GM18517 (cell line): ENCODE measurements around the gene RHOU.

Experiments used
- ATAC-seq: cut with Tn5 transposase; IDR thresholded peaks from one replicate; pipeline ENCODE4 v1.9.1; 2021; ENCODE audit warnings: mild to moderate bottlenecking, moderate library complexity; ENCODE audit not compliant: unreplicated experiment

The RHOU gene

GRCh38 chr1:228736844-228737445 is 1.7 kb downstream of the RHOU start:
- no peak for ATAC-seq

DNA sequence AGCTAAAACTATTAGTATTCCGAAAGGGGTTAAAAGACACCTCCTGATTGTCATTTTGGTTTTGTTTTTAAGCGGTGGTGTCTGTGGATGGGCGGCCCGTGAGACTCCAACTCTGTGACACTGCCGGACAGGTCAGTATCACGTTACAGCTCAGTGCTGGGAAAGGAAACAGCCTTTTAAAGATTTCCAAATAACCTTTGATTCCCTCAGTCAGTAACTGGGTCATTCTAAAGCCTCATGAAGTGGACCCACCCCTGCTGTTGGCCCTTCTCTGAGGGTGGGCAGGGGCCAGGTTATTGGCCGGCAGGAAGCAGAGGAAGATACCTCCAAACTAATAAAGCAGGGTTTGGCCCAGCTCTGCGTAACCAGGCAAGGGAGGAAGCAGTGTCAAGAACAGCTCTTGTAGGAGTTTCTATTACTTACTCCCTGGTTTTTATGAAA is 2.3 kb downstream of the RHOU start:
- ATAC-seq = no peak

GRCh38 chr1:228739826-228740225 is 4.5 kb downstream of the RHOU start:
- no peak for ATAC-seq

DNA sequence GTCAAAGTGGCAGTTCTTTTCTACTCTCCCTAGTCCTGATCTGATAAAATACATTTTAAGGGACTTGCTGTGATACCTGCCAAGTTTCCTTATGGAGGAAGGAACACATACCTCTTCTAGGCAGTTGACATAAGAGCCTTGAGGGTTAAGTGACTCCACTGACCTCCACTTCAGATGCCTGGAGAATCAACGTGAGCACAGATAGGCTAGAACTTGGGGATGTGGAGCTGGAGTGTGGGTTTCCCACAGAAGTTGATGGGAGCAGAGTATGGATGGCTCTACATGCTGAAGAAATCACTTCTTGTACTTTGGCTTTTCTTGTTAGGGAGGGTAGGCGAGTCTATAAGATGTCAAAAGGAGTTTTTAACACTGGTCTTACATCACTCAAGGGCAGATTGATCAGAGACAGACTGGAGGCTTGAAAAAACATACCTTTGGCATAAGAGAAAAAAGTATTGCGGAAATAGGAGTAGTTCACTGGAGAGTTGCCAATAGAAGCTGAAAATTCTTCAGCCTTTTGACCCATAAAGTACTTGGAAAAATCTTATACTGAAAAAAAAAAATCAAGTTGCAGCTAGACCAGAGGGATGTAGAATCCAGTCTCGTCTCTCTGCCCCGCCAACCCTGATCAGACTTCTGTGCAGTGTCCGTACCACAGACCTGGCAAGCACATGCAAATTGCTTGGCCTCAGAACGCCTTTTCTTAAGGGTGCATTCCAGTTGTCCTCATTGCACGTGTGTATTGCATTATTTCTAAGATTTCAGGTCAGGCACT is 5.5 kb downstream of the RHOU start:
- no peak for ATAC-seq

DNA sequence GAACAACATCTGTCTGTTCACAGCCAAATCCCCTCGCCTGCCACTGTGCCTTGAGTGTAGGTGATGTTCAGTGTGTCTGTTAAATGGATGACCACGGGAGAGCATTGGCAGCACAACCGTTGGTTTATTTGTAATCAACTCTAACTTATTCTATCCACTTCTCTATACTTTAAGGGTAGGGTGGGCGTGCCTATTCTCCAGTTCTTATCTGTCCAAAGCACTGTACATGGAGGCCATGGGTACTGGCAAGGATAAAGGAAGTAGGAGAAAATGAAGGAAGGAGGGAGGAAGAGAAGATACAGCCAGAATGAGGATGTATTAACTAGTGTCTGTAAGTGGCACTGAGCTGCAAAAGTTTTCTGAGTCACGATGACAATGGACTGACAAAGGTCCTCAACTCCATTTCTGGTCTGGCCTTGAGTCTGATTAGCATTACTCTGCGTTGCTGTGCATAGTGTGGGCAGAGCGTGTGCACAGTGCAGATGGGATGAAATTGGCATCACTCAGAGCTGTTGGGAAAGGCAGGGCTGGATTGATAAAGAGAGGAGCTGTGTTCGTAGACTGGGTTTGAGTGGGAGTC is 7.1 kb downstream of the RHOU start:
- no peak for ATAC-seq

DNA sequence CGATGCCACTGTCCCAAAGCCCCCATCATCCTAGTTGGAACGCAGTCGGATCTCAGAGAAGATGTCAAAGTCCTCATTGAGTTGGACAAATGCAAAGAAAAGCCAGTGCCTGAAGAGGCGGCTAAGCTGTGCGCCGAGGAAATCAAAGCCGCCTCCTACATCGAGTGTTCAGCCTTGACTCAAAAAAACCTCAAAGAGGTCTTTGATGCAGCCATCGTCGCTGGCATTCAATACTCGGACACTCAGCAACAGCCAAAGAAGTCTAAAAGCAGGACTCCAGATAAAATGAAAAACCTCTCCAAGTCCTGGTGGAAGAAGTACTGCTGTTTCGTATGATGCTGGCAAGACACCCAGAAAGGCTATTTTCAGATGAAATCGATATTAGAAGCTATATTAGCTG is 8.1 kb downstream of the RHOU start:
- no peak for ATAC-seq

- ATAC-seq = no peak
These were observed 9.1 kb downstream of the RHOU start for GRCh38 chr1:228744356-228744755.

GRCh38 chr1:228744918-228745317 is 9.6 kb downstream of the RHOU start:
- no peak for ATAC-seq

DNA sequence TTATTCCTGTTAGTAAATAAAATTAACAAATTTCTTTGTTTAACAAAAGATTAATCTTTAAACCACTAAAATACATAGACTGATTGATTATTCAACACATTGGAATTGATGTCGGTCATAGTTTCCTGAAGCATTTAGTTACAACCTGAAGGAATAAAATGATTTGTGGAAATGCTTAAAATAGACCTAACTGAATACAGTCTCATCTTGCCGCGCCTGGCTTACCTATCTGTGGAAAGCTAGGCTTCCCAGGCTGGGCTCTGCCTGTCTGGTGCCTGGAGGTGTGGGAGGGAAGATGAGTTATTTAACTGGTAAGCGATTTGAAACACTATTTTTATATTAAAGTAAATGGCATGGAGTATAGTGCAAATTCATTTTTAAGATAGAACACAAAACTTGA is 10.2 kb downstream of the RHOU start:
- ATAC-seq = no peak

- ATAC-seq = no peak
These were observed 12.1 kb downstream of the RHOU start for GRCh38 chr1:228747301-228747935.

DNA sequence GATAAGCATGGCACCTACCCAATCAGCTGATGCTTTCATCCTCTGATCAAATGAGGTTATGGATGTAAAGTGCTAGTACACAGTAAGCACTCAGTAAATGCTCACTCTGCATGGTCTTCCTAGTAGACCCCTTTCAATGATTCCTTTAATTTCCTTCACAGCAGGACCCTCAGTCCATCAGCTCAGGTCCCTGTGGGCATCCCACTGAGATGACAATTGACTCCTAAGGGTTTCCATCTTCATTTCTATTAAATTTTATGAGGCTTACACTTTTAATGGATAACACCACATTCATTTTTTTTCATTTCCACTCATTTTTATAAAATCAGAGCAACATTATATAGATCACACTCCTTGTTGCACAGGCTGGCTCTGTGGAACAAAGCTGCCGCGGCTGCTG is 12.8 kb downstream of the RHOU start:
- no peak for ATAC-seq

DNA sequence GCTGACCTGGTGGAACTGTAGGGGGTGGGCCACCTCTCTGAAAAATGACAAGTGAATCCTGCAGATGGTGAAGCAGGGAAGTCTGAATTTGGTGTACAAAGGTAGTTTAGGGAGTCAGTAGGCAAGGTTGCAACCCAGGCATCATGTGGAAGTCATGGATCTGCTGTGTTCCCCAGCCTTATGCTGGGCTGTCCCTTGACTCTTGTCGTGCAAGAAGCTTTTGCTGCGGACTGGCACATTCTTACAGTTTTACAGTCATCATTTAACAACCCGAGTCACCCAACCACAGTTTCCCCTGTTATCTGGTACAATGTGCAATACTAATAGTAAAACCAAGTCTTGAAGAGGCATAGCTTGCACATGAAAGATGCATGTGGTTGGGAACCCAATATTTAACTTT is 13.2 kb downstream of the RHOU start:
- ATAC-seq = no peak

DNA sequence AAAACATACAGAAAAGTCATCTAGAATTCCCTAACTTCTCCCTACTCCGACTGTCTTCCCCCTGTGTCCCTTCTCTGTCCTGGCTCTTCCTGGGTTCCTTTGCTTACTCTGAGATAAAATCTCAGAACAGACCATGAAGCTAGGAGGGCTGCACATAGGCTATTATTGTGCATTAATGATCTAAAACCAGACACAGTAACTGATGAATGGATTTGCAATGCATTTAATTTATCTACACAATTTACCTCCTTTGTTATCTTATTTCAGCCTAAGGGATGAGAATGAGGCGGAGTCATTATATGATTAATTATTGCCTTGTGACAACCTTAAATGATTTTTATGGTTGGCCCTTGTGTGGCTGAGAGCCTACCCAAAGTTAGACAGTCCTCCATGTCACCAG is 14.5 kb downstream of the RHOU start:
- ATAC-seq = no peak

DNA sequence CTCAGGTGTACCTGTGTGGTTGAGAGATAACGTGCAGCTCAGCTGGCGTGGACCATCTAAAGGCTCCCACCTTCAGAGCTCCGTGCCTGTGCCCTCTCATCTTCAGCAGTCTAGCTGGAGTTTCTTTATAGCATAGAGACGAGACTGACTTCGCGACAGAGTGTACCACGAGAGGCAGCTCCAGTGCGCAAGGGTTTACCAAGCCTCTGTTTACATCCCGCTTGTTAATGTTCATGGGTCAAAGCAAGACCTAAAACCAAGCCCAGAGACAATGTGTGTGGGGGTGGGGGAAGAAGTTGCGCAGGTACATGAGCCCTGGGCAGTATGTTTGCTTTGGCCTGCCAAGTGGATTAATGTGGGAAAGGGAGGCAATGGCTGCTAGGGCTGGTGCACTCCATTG is 15.6 kb downstream of the RHOU start:
- no peak for ATAC-seq

- ATAC-seq = no peak
These were observed 16.2 kb downstream of the RHOU start for GRCh38 chr1:228751360-228752098.

GRCh38 chr1:228752258-228752657 is 17.0 kb downstream of the RHOU start:
- no peak for ATAC-seq

DNA sequence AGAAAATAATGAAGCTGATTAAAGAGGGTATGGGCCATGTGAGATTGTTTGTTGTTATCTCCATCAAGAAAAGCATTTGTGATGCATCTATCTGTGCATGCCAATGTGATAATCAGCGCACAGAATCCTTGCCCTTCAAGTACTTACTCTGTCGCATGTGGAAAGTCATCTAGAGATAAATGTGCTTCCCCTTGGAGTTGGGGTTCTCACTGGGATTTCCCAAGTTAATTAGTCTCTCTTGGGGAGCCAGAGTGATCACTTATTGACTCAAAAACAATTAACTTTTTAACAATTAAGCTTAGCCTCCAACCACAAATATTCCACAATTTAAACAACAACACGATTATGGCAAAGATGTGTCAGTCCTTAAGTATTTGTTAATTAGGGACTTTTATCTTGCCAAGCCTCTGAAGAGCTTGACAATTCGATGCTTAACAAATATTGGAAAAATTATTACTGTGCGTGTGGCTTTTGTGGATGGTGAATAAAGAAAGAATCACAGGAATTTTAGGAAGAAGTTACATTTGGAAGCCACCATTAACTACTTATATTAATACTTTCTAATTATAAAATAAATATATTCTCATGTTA is 17.5 kb downstream of the RHOU start:
- no peak for ATAC-seq

GRCh38 chr1:228753287-228753686 is 18.0 kb downstream of the RHOU start:
- ATAC-seq = no peak

- ATAC-seq = no peak
These were observed 18.6 kb downstream of the RHOU start for GRCh38 chr1:228753786-228754360.

- ATAC-seq = no peak
These were observed 19.5 kb downstream of the RHOU start for GRCh38 chr1:228754646-228755268.
